Fibroblast of lung (primary cell): Measurements from ENCODE around the gene LIG1. TPM values are rescaled to one million over a fixed set of nuclear protein-coding genes. Genes with fewer than 3 reads are reported as not detected.

Experiments used
- DNase-seq, 2 donors: peaks; one replicate each; pipeline versions ENCODE4 v3.0.0 to v3.0.0-alpha.2; 2010; ENCODE audit warnings: low read depth in 2 of 2
- H2AFZ ChIP-seq: 2 replicates; pipeline ENCODE4 v1.5.1; 2012; ENCODE audit warnings: low read length, control low read depth, inconsistent platforms
- H3K27ac ChIP-seq: 2 replicates; pipeline ENCODE4 v1.5.1; 2011; ENCODE audit warnings: low read length, control low read depth; ENCODE audit not compliant: insufficient read depth
- H3K27me3 ChIP-seq: 2 replicates; pipeline ENCODE4 v1.5.1; 2011; ENCODE audit warnings: mild to moderate bottlenecking, low read length; ENCODE audit not compliant: control insufficient read depth, insufficient read depth
- H3K36me3 ChIP-seq: 2 replicates; pipeline ENCODE4 v1.5.1; 2011; ENCODE audit warnings: low read length; ENCODE audit not compliant: control insufficient read depth, insufficient read depth
- H3K4me1 ChIP-seq: 2 replicates; pipeline ENCODE4 v1.5.1; 2011; ENCODE audit warnings: low read length; ENCODE audit not compliant: control insufficient read depth, insufficient read depth; ENCODE audit errors: extremely low read depth
- H3K4me2 ChIP-seq: 2 replicates; pipeline ENCODE4 v1.5.1; 2011; ENCODE audit warnings: low read length, control low read depth; ENCODE audit not compliant: insufficient read depth; ENCODE audit errors: extremely low read depth
- H3K4me3 ChIP-seq, 4 experiments: fragments of 200-600 bp in 1 of 4; sonication (generic) in 1 of 4; replicated peaks in 1 of 4; 2 replicates each; pipeline ENCODE4 v1.5.1; 2011 to 2016; ENCODE audit warnings: low read length in 4 of 4, low read depth in 3 of 4, mild to moderate bottlenecking in 3 of 4, control low read depth in 2 of 4, inconsistent platforms in 1 of 4, mixed read lengths in 1 of 4; ENCODE audit not compliant: insufficient read depth in 1 of 4; ENCODE audit errors: control extremely low read depth in 1 of 4
- H3K79me2 ChIP-seq: 2 replicates; pipeline ENCODE4 v1.5.1; 2012; ENCODE audit warnings: mild to moderate bottlenecking, low read length, inconsistent platforms; ENCODE audit not compliant: control insufficient read depth, insufficient read depth
- H3K9ac ChIP-seq: 2 replicates; pipeline ENCODE4 v1.5.1; 2011; ENCODE audit warnings: mild to moderate bottlenecking, low read length, control low read depth; ENCODE audit not compliant: insufficient read depth
- H3K9me3 ChIP-seq: 2 replicates; pipeline ENCODE4 v1.5.1; 2012; ENCODE audit warnings: low read depth, low read length; ENCODE audit not compliant: control insufficient read depth, insufficient read depth
- H4K20me1 ChIP-seq: 2 replicates; pipeline ENCODE4 v1.5.1; 2011; ENCODE audit warnings: low read length; ENCODE audit not compliant: control insufficient read depth, insufficient read depth; ENCODE audit errors: extremely low read depth
- EZH2 ChIP-seq: IDR thresholded peaks from 2 replicates; pipeline ENCODE4 v1.5.1; 2012; ENCODE audit warnings: low read length, control low read depth, mild to moderate bottlenecking; ENCODE audit errors: missing control alignments
- polyA plus RNA-seq, 2 donors: library from polyadenylated mRNA; depleted of rRNA in 1 of 2; stranded (reverse) in 1 of 2; unstranded in 1 of 2; fragments of >200 nt; gene quantifications; 2 replicates each; pipeline ENCODE4 v1.2.1, GENCODE V29; 2011 to 2012; ENCODE audit warnings: missing spikeins in 1 of 2
- total RNA-seq: library from RNA; depleted of rRNA; stranded (reverse); fragments of >200 nt; gene quantifications from 2 replicates; pipeline ENCODE4 v1.2.1, GENCODE V29; 2014
- TF ChIP-seq, protein P1 (sequence below), 2 donors: IDR thresholded peaks in 1 of 2; conservative IDR thresholded peaks in 1 of 2; 1 replicate in 1 of 2; 2 replicates in 1 of 2; pipeline ENCODE4 v1.5.1; 2011 to 2012; ENCODE audit warnings: low read length in 2 of 2, control low read depth in 1 of 2, inconsistent platforms in 1 of 2, low read depth in 1 of 2, mild to moderate bottlenecking in 1 of 2

Gene LIG1
- total and polyA plus RNA-seq, 2 donors (not counting 1 experiment from before 2014, with no cell fraction given): 10.6 TPM

GRCh38 chr19:48069435-48069834, 100.7 kb downstream of the LIG1 start:
- no peaks in the 10 kb centered on the region for H3K9me3 ChIP-seq
- TF ChIP-seq, protein P1, sequence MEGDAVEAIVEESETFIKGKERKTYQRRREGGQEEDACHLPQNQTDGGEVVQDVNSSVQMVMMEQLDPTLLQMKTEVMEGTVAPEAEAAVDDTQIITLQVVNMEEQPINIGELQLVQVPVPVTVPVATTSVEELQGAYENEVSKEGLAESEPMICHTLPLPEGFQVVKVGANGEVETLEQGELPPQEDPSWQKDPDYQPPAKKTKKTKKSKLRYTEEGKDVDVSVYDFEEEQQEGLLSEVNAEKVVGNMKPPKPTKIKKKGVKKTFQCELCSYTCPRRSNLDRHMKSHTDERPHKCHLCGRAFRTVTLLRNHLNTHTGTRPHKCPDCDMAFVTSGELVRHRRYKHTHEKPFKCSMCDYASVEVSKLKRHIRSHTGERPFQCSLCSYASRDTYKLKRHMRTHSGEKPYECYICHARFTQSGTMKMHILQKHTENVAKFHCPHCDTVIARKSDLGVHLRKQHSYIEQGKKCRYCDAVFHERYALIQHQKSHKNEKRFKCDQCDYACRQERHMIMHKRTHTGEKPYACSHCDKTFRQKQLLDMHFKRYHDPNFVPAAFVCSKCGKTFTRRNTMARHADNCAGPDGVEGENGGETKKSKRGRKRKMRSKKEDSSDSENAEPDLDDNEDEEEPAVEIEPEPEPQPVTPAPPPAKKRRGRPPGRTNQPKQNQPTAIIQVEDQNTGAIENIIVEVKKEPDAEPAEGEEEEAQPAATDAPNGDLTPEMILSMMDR (conservative IDR thresholded peaks at IDR 0.05 in 1 of 2, IDR thresholded peaks at IDR 0.05 in 1 of 2; ENCODE audit: low read depth in 1 of 2, low read length in 2 of 2): no peak
- no peak for TF ChIP-seq EZH2
- H3K4me2 ChIP-seq: no peak overlapping the region
- no peaks in the 10 kb centered on the region for H3K27me3 ChIP-seq
- no peak overlapping the region for H3K9ac ChIP-seq
- H3K79me2 ChIP-seq: no peaks in the 10 kb centered on the region
- no peak overlapping the region for H3K27ac ChIP-seq
- H3K4me3 ChIP-seq: no peak overlapping the region
- H2AFZ ChIP-seq: no peak overlapping the region
- H3K36me3 ChIP-seq: no peaks in the 10 kb centered on the region
- H4K20me1 ChIP-seq: no peaks in the 10 kb centered on the region
- no peak for DNase-seq
- H3K4me1 ChIP-seq: no peaks in the 10 kb centered on the region

Other genes starting within 250 kb of the LIG1 start
- not detected in 2 replicates for gene BSPH1, start 178.2 kb downstream of the LIG1 start, total RNA-seq
- gene BSPH1, start 178.2 kb downstream of the LIG1 start, polyA plus RNA-seq: not detected in 2 replicates
- gene ELSPBP1, start 175.7 kb downstream of the LIG1 start, total RNA-seq: not detected in 2 replicates
- not detected in 2 replicates for gene ELSPBP1, start 175.7 kb downstream of the LIG1 start, polyA plus RNA-seq
- not detected in 2 replicates for gene CABP5, start 126.3 kb downstream of the LIG1 start, total RNA-seq
- gene CABP5, start 126.3 kb downstream of the LIG1 start, polyA plus RNA-seq: not detected in 2 replicates
- 31.9 and 39.3 TPM in 2 replicates for gene PLA2G4C, start 59.5 kb downstream of the LIG1 start, total RNA-seq
- 1.9 and 4.6 TPM in 2 replicates for gene PLA2G4C, start 59.5 kb downstream of the LIG1 start, polyA plus RNA-seq
- gene ZSWIM9, start 336 bp upstream of the LIG1 start, total RNA-seq: 3.1 and 5.1 TPM in 2 replicates
- gene ZSWIM9, start 336 bp upstream of the LIG1 start, polyA plus RNA-seq: 0.29 and 0.39 TPM in 2 replicates
- 12.1 and 24.1 TPM in 2 replicates for gene CARD8, start 85.6 kb upstream of the LIG1 start, total RNA-seq
- 15.1 and 16.4 TPM in 2 replicates for gene CARD8, start 85.6 kb upstream of the LIG1 start, polyA plus RNA-seq
- gene ZNF114, start 99.7 kb upstream of the LIG1 start, total RNA-seq: 0.26 TPM in 1 of 2 replicates, not detected in the other
- gene ZNF114, start 99.7 kb upstream of the LIG1 start, polyA plus RNA-seq: 0.05 and 0.49 TPM in 2 replicates
- gene EMP3, start 155.2 kb upstream of the LIG1 start, total RNA-seq: 168 and 246 TPM in 2 replicates
- gene EMP3, start 155.2 kb upstream of the LIG1 start, polyA plus RNA-seq: 303 and 488 TPM in 2 replicates
- gene TMEM143, start 193.6 kb upstream of the LIG1 start, total RNA-seq: 2.8 and 8.3 TPM in 2 replicates
- 3.9 and 4.0 TPM in 2 replicates for gene TMEM143, start 193.6 kb upstream of the LIG1 start, polyA plus RNA-seq
- gene SYNGR4, start 194.0 kb upstream of the LIG1 start, total RNA-seq: not detected in 2 replicates
- gene SYNGR4, start 194.0 kb upstream of the LIG1 start, polyA plus RNA-seq: not detected in 2 replicates
- 42.4 and 59.0 TPM in 2 replicates for gene KDELR1, start 221.2 kb upstream of the LIG1 start, total RNA-seq
- gene KDELR1, start 221.2 kb upstream of the LIG1 start, polyA plus RNA-seq: 145 TPM in 2 replicates
- gene GRIN2D, start 223.3 kb upstream of the LIG1 start, total RNA-seq: under 0.01 TPM in 2 replicates
- 0.08 and 0.09 TPM in 2 replicates for gene GRIN2D, start 223.3 kb upstream of the LIG1 start, polyA plus RNA-seq